Measurements from ENCODE around the gene SMAD2. TPM values are rescaled to one million over a fixed set of nuclear protein-coding genes. Genes with fewer than 3 reads are reported as not detected.

The SMAD2 gene
- total RNA-seq, 4 donors from 2014 or later = 91.1 to 157 (median 129) TPM

GRCh38 chr18:47798366-47798765 lies 132.1 kb downstream of the SMAD2 start:
- intact Hi-C loops (cut with DNase I) = no loop called here
- no peaks in the 10 kb centered on the region for H3K27me3 ChIP-seq
- no peak overlapping the region for H3K27ac ChIP-seq
- H3K4me3 ChIP-seq (replicated peaks in 1 of 3) = no peak overlapping the region
- H3K9me3 ChIP-seq = no peaks in the 10 kb centered on the region
- WGBS, 2 donors = 84 to 88% methylated on average over 11 of the region's 11 CpGs
- TF ChIP-seq, protein P1, sequence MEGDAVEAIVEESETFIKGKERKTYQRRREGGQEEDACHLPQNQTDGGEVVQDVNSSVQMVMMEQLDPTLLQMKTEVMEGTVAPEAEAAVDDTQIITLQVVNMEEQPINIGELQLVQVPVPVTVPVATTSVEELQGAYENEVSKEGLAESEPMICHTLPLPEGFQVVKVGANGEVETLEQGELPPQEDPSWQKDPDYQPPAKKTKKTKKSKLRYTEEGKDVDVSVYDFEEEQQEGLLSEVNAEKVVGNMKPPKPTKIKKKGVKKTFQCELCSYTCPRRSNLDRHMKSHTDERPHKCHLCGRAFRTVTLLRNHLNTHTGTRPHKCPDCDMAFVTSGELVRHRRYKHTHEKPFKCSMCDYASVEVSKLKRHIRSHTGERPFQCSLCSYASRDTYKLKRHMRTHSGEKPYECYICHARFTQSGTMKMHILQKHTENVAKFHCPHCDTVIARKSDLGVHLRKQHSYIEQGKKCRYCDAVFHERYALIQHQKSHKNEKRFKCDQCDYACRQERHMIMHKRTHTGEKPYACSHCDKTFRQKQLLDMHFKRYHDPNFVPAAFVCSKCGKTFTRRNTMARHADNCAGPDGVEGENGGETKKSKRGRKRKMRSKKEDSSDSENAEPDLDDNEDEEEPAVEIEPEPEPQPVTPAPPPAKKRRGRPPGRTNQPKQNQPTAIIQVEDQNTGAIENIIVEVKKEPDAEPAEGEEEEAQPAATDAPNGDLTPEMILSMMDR (IDR thresholded peaks at IDR 0.05) = no peak
- TF ChIP-seq POLR2A (IDR thresholded peaks at IDR 0.05) = no peak
- H3K36me3 ChIP-seq = no peaks in the 10 kb centered on the region
- H3K4me1 ChIP-seq = peaks cover 0 to 7% of the 10 kb centered on the region in 2 donors
- no peak for DNase-seq

- no peaks in the 10 kb centered on the region for H3K27me3 ChIP-seq
- H3K4me1 ChIP-seq = peaks cover 0 to 7% of the 10 kb centered on the region in 2 donors
- no peak overlapping the region for H3K27ac ChIP-seq
- H3K36me3 ChIP-seq = no peaks in the 10 kb centered on the region
- no peaks in the 10 kb centered on the region for H3K9me3 ChIP-seq
- 89% methylated on average over 5 of the region's 5 CpGs for WGBS, 2 donors
- no peak overlapping the region for H3K4me3 ChIP-seq (replicated peaks in 1 of 3)
- TF ChIP-seq, protein P1 (IDR thresholded peaks at IDR 0.05) = no peak
- TF ChIP-seq POLR2A (IDR thresholded peaks at IDR 0.05) = no peak
- intact Hi-C loops (cut with DNase I) = no loop called here
- no peak for DNase-seq
These were observed 133.3 kb downstream of the SMAD2 start for GRCh38 chr18:47797126-47797525.

DNA sequence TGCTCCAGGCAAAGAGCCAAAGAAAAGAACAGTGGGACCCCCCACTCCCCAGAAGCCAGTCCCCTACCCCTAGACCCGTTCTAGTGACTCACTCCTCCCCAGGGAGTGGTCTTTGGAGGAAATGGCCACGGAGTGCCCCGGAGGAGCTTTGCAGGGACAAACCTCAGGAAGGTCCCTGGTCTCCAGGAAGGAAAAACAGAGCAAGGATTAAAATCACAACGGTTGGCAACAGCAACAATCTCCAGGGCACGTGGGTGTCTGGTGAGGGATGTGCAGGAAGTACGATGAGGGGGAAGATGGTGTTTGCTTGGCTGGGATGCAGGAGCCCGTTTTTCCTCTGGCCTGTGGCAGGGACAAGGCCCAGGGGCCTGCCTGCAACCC lies 135.0 kb downstream of the SMAD2 start:
- no peaks in the 10 kb centered on the region for H3K36me3 ChIP-seq
- H3K27me3 ChIP-seq = no peaks in the 10 kb centered on the region
- no peak overlapping the region for H3K27ac ChIP-seq
- intact Hi-C loops (cut with DNase I) = no loop called here
- peaks cover 0 to 7% of the 10 kb centered on the region in 2 donors for H3K4me1 ChIP-seq
- TF ChIP-seq, protein P1 (IDR thresholded peaks at IDR 0.05) = no peak
- no peak for TF ChIP-seq POLR2A (IDR thresholded peaks at IDR 0.05)
- H3K9me3 ChIP-seq = no peaks in the 10 kb centered on the region
- 19 to 42% methylated on average over 7 of the region's 7 CpGs for WGBS, 2 donors
- no peak overlapping the region for H3K4me3 ChIP-seq (replicated peaks in 1 of 3)
- DNase-seq = no peak

GRCh38 chr18:47794725-47795433 lies 135.6 kb downstream of the SMAD2 start:
- Histone ChIP-seq H3K27ac (no peak overlapping the region), H3K27me3 (no peaks in the 10 kb centered on the region), H3K9me3 (no peaks in the 10 kb centered on the region), H3K36me3 (no peaks in the 10 kb centered on the region), H3K4me3 (replicated peaks in 1 of 3) (no peak overlapping the region), H3K4me1 (peaks cover 0 to 7% of the 10 kb centered on the region in 2 donors)
- 46 to 69% methylated on average over 12 to 14 of the region's 14 CpGs for WGBS, 2 donors
- TF ChIP-seq, protein P1 (IDR thresholded peaks at IDR 0.05) = no peak
- no peak for DNase-seq
- intact Hi-C loops (cut with DNase I) = no loop called here

DNA sequence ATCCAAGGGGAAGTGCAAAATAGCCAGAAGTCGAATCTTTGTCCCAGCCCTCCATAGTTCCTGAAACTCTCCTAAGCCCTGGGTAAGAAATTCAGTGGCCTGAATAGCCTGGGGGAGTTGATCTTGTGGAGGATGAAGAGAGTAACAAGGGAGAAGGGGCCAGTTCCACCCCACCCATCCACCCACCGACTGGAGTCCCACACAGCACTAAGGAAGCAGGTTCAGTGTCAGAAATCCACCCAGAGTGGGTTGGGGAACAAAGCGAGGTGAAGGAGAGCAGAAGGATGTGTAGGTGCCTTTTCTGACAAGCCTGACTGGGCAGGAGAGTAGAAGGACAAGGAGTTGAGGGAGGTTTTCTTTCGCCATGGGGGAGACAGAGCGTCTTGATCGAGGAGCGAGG lies 136.8 kb downstream of the SMAD2 start:
- no peaks in the 10 kb centered on the region for H3K36me3 ChIP-seq
- 47 to 62% methylated on average over 7 of the region's 7 CpGs for WGBS, 2 donors
- H3K4me1 ChIP-seq = peaks cover 0 to 7% of the 10 kb centered on the region in 2 donors
- no peaks in the 10 kb centered on the region for H3K9me3 ChIP-seq
- TF ChIP-seq, protein P1 (IDR thresholded peaks at IDR 0.05) = no peak
- TF ChIP-seq POLR2A (IDR thresholded peaks at IDR 0.05) = no peak
- H3K27me3 ChIP-seq = no peaks in the 10 kb centered on the region
- no peak for DNase-seq
- intact Hi-C loops (cut with DNase I) = no loop called here
- no peak overlapping the region for H3K4me3 ChIP-seq (replicated peaks in 1 of 3)
- no peak overlapping the region for H3K27ac ChIP-seq

All from thyroid gland (tissue), 4 donors.